Neuronal stem cell (in vitro differentiated cells): ENCODE data around the gene TTC28.

ENCODE experiments used
- DNase-seq: peaks from one replicate; pipeline ENCODE4 v3.0.0-alpha.2; 2013; ENCODE audit warnings: low spot score
- H2AFZ ChIP-seq: one replicate; pipeline ENCODE4 v1.6.1; 2013; ENCODE audit warnings: mild to moderate bottlenecking, low read length, inconsistent platforms
- H2AK5ac ChIP-seq: 2 replicates; pipeline ENCODE4 v1.6.1; 2013; ENCODE audit warnings: low read depth, mild to moderate bottlenecking, inconsistent platforms, low read length, moderate library complexity, mixed read lengths
- H2BK120ac ChIP-seq: 2 replicates; pipeline ENCODE4 v1.6.1; 2013; ENCODE audit warnings: low read depth, mild to moderate bottlenecking, inconsistent platforms, low read length, moderate library complexity, mixed read lengths
- H2BK12ac ChIP-seq: one replicate; pipeline ENCODE4 v1.6.1; 2013; ENCODE audit warnings: low read length, inconsistent platforms
- H2BK15ac ChIP-seq: 2 replicates; pipeline ENCODE4 v1.6.1; 2013; ENCODE audit warnings: mild to moderate bottlenecking, low read length, inconsistent platforms, mixed read lengths
- H2BK5ac ChIP-seq: one replicate; pipeline ENCODE4 v1.6.1; 2013; ENCODE audit warnings: inconsistent platforms, mild to moderate bottlenecking, low read length, moderate library complexity
- H3K14ac ChIP-seq: one replicate; pipeline ENCODE4 v1.6.1; 2013; ENCODE audit warnings: low read length, inconsistent platforms
- H3K18ac ChIP-seq: 2 replicates; pipeline ENCODE4 v1.6.1; 2013; ENCODE audit warnings: low read length, inconsistent platforms
- H3K23ac ChIP-seq: 2 replicates; pipeline ENCODE4 v1.6.1; 2013; ENCODE audit warnings: low read depth, mild to moderate bottlenecking, mixed read lengths, low read length, inconsistent platforms; ENCODE audit not compliant: poor library complexity
- H3K27ac ChIP-seq: replicated peaks from 3 replicates; pipeline ENCODE4 v1.5.1; 2013; ENCODE audit warnings: low read length, inconsistent platforms
- H3K27me3 ChIP-seq, 3 experiments: 2 replicates each; pipeline ENCODE4 v1.6.1; 2013; ENCODE audit warnings: low read length in 3 of 3, mild to moderate bottlenecking in 2 of 3, inconsistent platforms in 1 of 3, low read depth in 1 of 3, mixed read lengths in 1 of 3, moderate library complexity in 1 of 3; ENCODE audit not compliant: control insufficient read depth in 3 of 3, insufficient read depth in 3 of 3
- H3K36me3 ChIP-seq, 2 donors: replicated peaks in 1 of 2; 2 replicates each; pipeline ENCODE4 v1.6.1; 2013; ENCODE audit warnings: low read length in 2 of 2; ENCODE audit not compliant: control insufficient read depth in 2 of 2, insufficient read depth in 2 of 2
- H3K4ac ChIP-seq: 2 replicates; pipeline ENCODE4 v1.6.1; 2013; ENCODE audit warnings: inconsistent platforms, mild to moderate bottlenecking, low read length, moderate library complexity
- H3K4me1 ChIP-seq, 2 donors: 1 replicate in 1 of 2; 2 replicates in 1 of 2; pipeline ENCODE4 v1.6.1; 2013; ENCODE audit warnings: low read length in 2 of 2, low read depth in 1 of 2; ENCODE audit not compliant: control insufficient read depth in 2 of 2, insufficient read depth in 1 of 2
- H3K4me2 ChIP-seq: one replicate; pipeline ENCODE4 v1.6.1; 2013; ENCODE audit warnings: mild to moderate bottlenecking, low read length, inconsistent platforms; ENCODE audit not compliant: insufficient read depth, poor library complexity, severe bottlenecking
- H3K4me3 ChIP-seq, 2 donors: 2 replicates each; pipeline ENCODE4 v1.5.1; 2013; ENCODE audit warnings: low read length in 2 of 2, mild to moderate bottlenecking in 2 of 2, inconsistent platforms in 1 of 2, moderate library complexity in 1 of 2
- H3K79me1 ChIP-seq: one replicate; pipeline ENCODE4 v1.6.1; 2013; ENCODE audit warnings: low read depth, mild to moderate bottlenecking, inconsistent platforms, low read length, moderate library complexity
- H3K9ac ChIP-seq: one replicate; pipeline ENCODE4 v1.6.1; 2013; ENCODE audit warnings: mild to moderate bottlenecking, low read depth, low read length, inconsistent platforms; ENCODE audit not compliant: poor library complexity
- H3K9me3 ChIP-seq, 2 donors: replicated peaks in 1 of 2; 2 replicates each; pipeline versions ENCODE3 to v1.6.1; 2013; ENCODE audit warnings: low read length in 2 of 2, mild to moderate bottlenecking in 2 of 2, inconsistent platforms in 1 of 2, low read depth in 1 of 2, mixed read lengths in 1 of 2, moderate library complexity in 1 of 2; ENCODE audit not compliant: control insufficient read depth in 2 of 2, insufficient read depth in 1 of 2
- H4K8ac ChIP-seq: one replicate; pipeline ENCODE4 v1.6.1; 2013; ENCODE audit warnings: low read depth, mild to moderate bottlenecking, inconsistent platforms, low read length, moderate library complexity
- H4K91ac ChIP-seq: one replicate; pipeline ENCODE4 v1.6.1; 2013; ENCODE audit warnings: low read length, low read depth, mild to moderate bottlenecking, inconsistent platforms; ENCODE audit not compliant: poor library complexity
- WGBS, 2 donors: extraction: QIAGEN DNeasy Blood & Tissue Kit; methylation state at CpG; one replicate each; pipeline ENCODE4 v1.1.7; 2013; ENCODE audit warnings: missing lambda C conversion rate in 2 of 2, mixed read lengths in 1 of 2; ENCODE audit not compliant: insufficient read length in 2 of 2, insufficient replicate concordance in 1 of 2; ENCODE audit errors: extremely low coverage in 2 of 2; 5-methylcytosine and 5-hydroxymethylcytosine counted together

Gene TTC28

GRCh38 chr22:28716686-28717085 lies 37.0 kb upstream of the TTC28 start:
- no peak overlapping the region for H3K27ac ChIP-seq
- H3K4me1 ChIP-seq: no peaks in the 10 kb centered on the region
- no peak overlapping the region for H4K8ac ChIP-seq
- no peak overlapping the region for H3K23ac ChIP-seq
- H4K91ac ChIP-seq: no peak overlapping the region
- no peak overlapping the region for H2BK15ac ChIP-seq
- WGBS, 2 donors: no CpG with 5 or more reads among the region's 3 CpGs
- peaks cover 7 to 65% of the 10 kb centered on the region in 2 donors for H3K36me3 ChIP-seq
- H3K14ac ChIP-seq: no peak overlapping the region
- no peak overlapping the region for H3K18ac ChIP-seq
- H3K4me2 ChIP-seq: no peak overlapping the region
- no peaks in the 10 kb centered on the region for H3K27me3 ChIP-seq
- H2BK5ac ChIP-seq: no peak overlapping the region
- no peaks in the 10 kb centered on the region for H3K79me1 ChIP-seq
- H3K4me3 ChIP-seq: no peak overlapping the region
- H2BK120ac ChIP-seq: no peak overlapping the region
- H2AFZ ChIP-seq: no peak overlapping the region
- H3K9ac ChIP-seq: no peak overlapping the region
- no peak overlapping the region for H3K4ac ChIP-seq
- H2BK12ac ChIP-seq: no peak overlapping the region
- peaks cover 0 to 6% of the 10 kb centered on the region in 2 donors for H3K9me3 ChIP-seq
- no peak overlapping the region for H2AK5ac ChIP-seq
- DNase-seq: no peak

- H2BK15ac ChIP-seq: no peak overlapping the region
- no peak overlapping the region for H3K14ac ChIP-seq
- H2BK12ac ChIP-seq: no peak overlapping the region
- no peak overlapping the region for H2BK5ac ChIP-seq
- H3K27me3 ChIP-seq: no peaks in the 10 kb centered on the region
- H2AFZ ChIP-seq: no peak overlapping the region
- H3K9ac ChIP-seq: no peak overlapping the region
- no CpG with 5 or more reads among the region's 7 CpGs for WGBS, 2 donors
- H3K23ac ChIP-seq: no peak overlapping the region
- H3K4me2 ChIP-seq: no peak overlapping the region
- H2AK5ac ChIP-seq: no peak overlapping the region
- no peak overlapping the region for H3K4me3 ChIP-seq
- H3K4ac ChIP-seq: no peak overlapping the region
- no peak overlapping the region for H3K18ac ChIP-seq
- no peaks in the 10 kb centered on the region for H3K4me1 ChIP-seq
- H4K91ac ChIP-seq: no peak overlapping the region
- no peak overlapping the region for H3K27ac ChIP-seq
- H2BK120ac ChIP-seq: no peak overlapping the region
- no peak for DNase-seq
- peaks cover 4 to 67% of the 10 kb centered on the region in 2 donors for H3K36me3 ChIP-seq
- H4K8ac ChIP-seq: no peak overlapping the region
- H3K9me3 ChIP-seq: peaks cover 0 to 6% of the 10 kb centered on the region in 2 donors
- H3K79me1 ChIP-seq: no peaks in the 10 kb centered on the region
Measured at GRCh38 chr22:28715611-28716010, 36.0 kb upstream of the TTC28 start.

GRCh38 chr22:28714043-28714628 lies 34.5 kb upstream of the TTC28 start:
- no peak overlapping the region for H3K4ac ChIP-seq
- H2BK12ac ChIP-seq: no peak overlapping the region
- no peak overlapping the region for H2AFZ ChIP-seq
- H3K23ac ChIP-seq: no peak overlapping the region
- no peaks in the 10 kb centered on the region for H3K79me1 ChIP-seq
- H4K8ac ChIP-seq: no peak overlapping the region
- no peak overlapping the region for H2BK15ac ChIP-seq
- H4K91ac ChIP-seq: no peak overlapping the region
- H2BK5ac ChIP-seq: no peak overlapping the region
- WGBS, 2 donors: no CpG with 5 or more reads among the region's 2 CpGs
- no peak overlapping the region for H3K4me2 ChIP-seq
- H3K27ac ChIP-seq: no peak overlapping the region
- no peak overlapping the region for H2BK120ac ChIP-seq
- H3K36me3 ChIP-seq: peaks cover 2 to 69% of the 10 kb centered on the region in 2 donors
- DNase-seq: no peak
- H3K9me3 ChIP-seq: peaks cover 0 to 6% of the 10 kb centered on the region in 2 donors
- H2AK5ac ChIP-seq: no peak overlapping the region
- H3K4me1 ChIP-seq: no peaks in the 10 kb centered on the region
- no peak overlapping the region for H3K18ac ChIP-seq
- no peaks in the 10 kb centered on the region for H3K27me3 ChIP-seq
- no peak overlapping the region for H3K14ac ChIP-seq
- H3K4me3 ChIP-seq: no peak overlapping the region
- H3K9ac ChIP-seq: no peak overlapping the region

- Histone ChIP-seq H3K23ac (no peak overlapping the region), H3K79me1 (no peaks in the 10 kb centered on the region), H3K18ac (no peak overlapping the region), H3K14ac (no peak overlapping the region), H2BK120ac (no peak overlapping the region), H4K91ac (no peak overlapping the region), H2AK5ac (no peak overlapping the region), H2BK15ac (no peak overlapping the region), H3K9ac (no peak overlapping the region), H3K4me1 (no peaks in the 10 kb centered on the region), H3K4me2 (no peak overlapping the region), H3K9me3 (peaks cover 0 to 6% of the 10 kb centered on the region in 2 donors), H2BK5ac (no peak overlapping the region), H2AFZ (no peak overlapping the region), H4K8ac (no peak overlapping the region), H3K4ac (no peak overlapping the region), H2BK12ac (no peak overlapping the region), H3K4me3 (no peak overlapping the region), H3K27ac (no peak overlapping the region), H3K36me3 (peaks cover 2 to 66% of the 10 kb centered on the region in 2 donors), H3K27me3 (no peaks in the 10 kb centered on the region)
- WGBS, 2 donors: no CpG with 5 or more reads among the region's 6 CpGs
- no peak for DNase-seq
Measured at GRCh38 chr22:28711820-28712777, 32.5 kb upstream of the TTC28 start.
